Kidney (tissue), 14 donors: ENCODE measurements around the gene PJA1. TPM values are rescaled to one million over a fixed set of nuclear protein-coding genes. Genes with fewer than 3 reads are reported as not detected.

Experiments
- DNase-seq, 5 donors: peaks; one replicate each; pipeline ENCODE4 v3.0.0-alpha.2; 2013 to 2020
- FAIRE-seq: peaks from 2 replicates; lab custom pipeline; 2012; peaks lifted over from hg19 to GRCh38; lab: Jason Lieb, UNC
- H3K27ac ChIP-seq, 2 donors: one replicate each; pipeline ENCODE4 v1.7.0; 2013; ENCODE audit warnings: low read depth in 2 of 2, low read length in 2 of 2, inconsistent platforms in 1 of 2
- H3K27me3 ChIP-seq: one replicate; pipeline ENCODE4 v1.7.1; 2013; ENCODE audit warnings: low read length, inconsistent platforms; ENCODE audit not compliant: control insufficient read depth, insufficient read depth
- H3K36me3 ChIP-seq, 3 donors: one replicate each; pipeline versions ENCODE4 v1.7.0 to v1.7.1; 2013; ENCODE audit warnings: low read length in 3 of 3, control low read depth in 1 of 3, inconsistent platforms in 1 of 3; ENCODE audit not compliant: insufficient read depth in 3 of 3, control insufficient read depth in 2 of 3
- H3K4me1 ChIP-seq, 3 donors: one replicate each; pipeline versions ENCODE4 v1.7.0 to v1.7.1; 2013; ENCODE audit warnings: low read length in 3 of 3, inconsistent platforms in 1 of 3, low read depth in 1 of 3; ENCODE audit not compliant: control insufficient read depth in 2 of 3, insufficient read depth in 2 of 3
- H3K4me3 ChIP-seq, 3 donors: one replicate each; pipeline versions ENCODE4 v1.7.0 to v1.8.1; 2013; ENCODE audit warnings: low read length in 3 of 3, control low read depth in 1 of 3, inconsistent platforms in 1 of 3
- H3K9ac ChIP-seq, 3 donors: one replicate each; pipeline versions ENCODE4 v1.7.0 to v1.7.1; 2013; ENCODE audit warnings: low read length in 3 of 3, control low read depth in 1 of 3, inconsistent platforms in 1 of 3
- H3K9me3 ChIP-seq, 3 donors: one replicate each; pipeline versions ENCODE4 v1.7.0 to v1.7.1; 2013; ENCODE audit warnings: low read length in 3 of 3, control low read depth in 1 of 3, inconsistent platforms in 1 of 3; ENCODE audit not compliant: control insufficient read depth in 2 of 3, insufficient read depth in 1 of 3
- CTCF ChIP-seq: IDR thresholded peaks from 3 replicates; pipeline ENCODE4 v1.5.1; 2012; ENCODE audit warnings: mild to moderate bottlenecking, moderate library complexity, borderline replicate concordance; ENCODE audit not compliant: insufficient read depth; ENCODE audit errors: extremely low read depth
- intact Hi-C: fragments of 100-400 bp; cut with DNase I; formaldehyde crosslinking; loops from one replicate; pipeline ENCODE4 v1.11.1; 2022
- polyA plus RNA-seq: library from polyadenylated mRNA; stranded (reverse); fragments of 350-450 nt; fragmentation: Illumina TruSeq; extraction: RNeasy Lipid Tissue Mini Kit (QIAGEN cat#74804); gene quantifications from one replicate; pipeline ENCODE4 v1.2.3, GENCODE V29; 2014; ENCODE audit warnings: low read depth, low replicate concordance; ENCODE audit not compliant: insufficient read depth
- total RNA-seq: library from RNA; stranded (reverse); fragmentation: NEBNext Ultra II Directional; extraction: Animal tissue kit (Norgen Biotek cat#: 25700); gene quantifications from one replicate; pipeline ENCODE4 v1.2.1, GENCODE V29; 2021
- donor health status: control.
- donor health status: control.
- donor health status: control.
- donor health status: control.
- donor health status: control.
- donor health status: DM: yes; HTN: yes; CAD: no.
- donor health status: Normal renal cell carcinoma (clear cell type).

PJA1 gene
- total and polyA plus RNA-seq, 2 donors from 2014 or later: 27.1 to 29.9 TPM

GRCh38 chrX:69130439-69130838, 34.8 kb downstream of the PJA1 start:
- Histone ChIP-seq H3K27me3 (no peaks in the 10 kb centered on the region), H3K4me1 (peaks cover 0 to 3% (median 0%) of the 10 kb centered on the region in 3 donors), H3K9me3 (no peaks in the 10 kb centered on the region), H3K4me3 (no peak overlapping the region), H3K27ac (no peak overlapping the region), H3K9ac (no peak overlapping the region), H3K36me3 (no peaks in the 10 kb centered on the region)
- DNase-seq (peak in 1 of 5 donors; percentile 50), FAIRE-seq (no peak)
- TF ChIP-seq CTCF: no peak
- intact Hi-C loops: no loop called here

GRCh38 chrX:69128588-69128987, 36.7 kb downstream of the PJA1 start:
- Histone ChIP-seq H3K27ac (no peak overlapping the region), H3K9ac (peak overlapping the region in 1 of 3 donors; percentile 34), H3K4me1 (peaks cover 0 to under 1% (median 0%) of the 10 kb centered on the region in 3 donors), H3K36me3 (no peaks in the 10 kb centered on the region), H3K9me3 (no peaks in the 10 kb centered on the region), H3K27me3 (no peaks in the 10 kb centered on the region), H3K4me3 (no peak overlapping the region)
- intact Hi-C loops: no loop called here
- FAIRE-seq (no peak), DNase-seq (peak in 4 of 5 donors; percentile 39 to 80 (median 56))
- TF ChIP-seq CTCF: no peak

- H3K36me3 ChIP-seq: no peaks in the 10 kb centered on the region
- no peaks in the 10 kb centered on the region for H3K9me3 ChIP-seq
- no peak for TF ChIP-seq CTCF
- no peak overlapping the region for H3K9ac ChIP-seq
- H3K4me1 ChIP-seq: no peaks in the 10 kb centered on the region
- intact Hi-C loops: no loop called here
- DNase-seq: no peak
- FAIRE-seq: no peak
- H3K27me3 ChIP-seq: no peaks in the 10 kb centered on the region
- no peak overlapping the region for H3K4me3 ChIP-seq
- no peak overlapping the region for H3K27ac ChIP-seq
Observed at GRCh38 chrX:69127466-69127865, 37.8 kb downstream of the PJA1 start.

- Histone ChIP-seq H3K9me3 (no peaks in the 10 kb centered on the region), H3K4me3 (no peak overlapping the region), H3K4me1 (no peaks in the 10 kb centered on the region), H3K27ac (no peak overlapping the region), H3K36me3 (no peaks in the 10 kb centered on the region), H3K9ac (no peak overlapping the region), H3K27me3 (no peaks in the 10 kb centered on the region)
- DNase-seq (no peak), FAIRE-seq (no peak)
- no peak for TF ChIP-seq CTCF
- intact Hi-C loops: no loop called here
Observed at GRCh38 chrX:69126642-69127041, 38.6 kb downstream of the PJA1 start.
